ENCODE results near the gene HOXA11.

GRCh38 chr7:27172315-27172774, 12.7 kb downstream of the HOXA11 start:
- no peak for TF ChIP-seq POLR2A (IDR thresholded peaks at IDR 0.05)
- no peak for TF ChIP-seq CTCF (IDR thresholded peaks at IDR 0.05 in 8 of 11, conservative IDR thresholded peaks at IDR 0.05 in 3 of 11)
- no peak for TF ChIP-seq POLR2AphosphoS5 (IDR thresholded peaks at IDR 0.05)
